IPS-NIHi7 (cell line): ENCODE results near the gene TTC7B.

ENCODE experiments used
- DNase-seq: peaks from one replicate; pipeline ENCODE4 v3.0.0; 2012; ENCODE audit warnings: mixed read lengths; ENCODE audit errors: extremely low spot score

TTC7B gene

GRCh38 chr14:90742252-90742651 lies 74.0 kb downstream of the TTC7B start:
- no peak for DNase-seq

GRCh38 chr14:90741682-90741946 lies 74.6 kb downstream of the TTC7B start:
- DNase-seq, result no peak

- DNase-seq, result no peak
Measured at GRCh38 chr14:90740946-90741681, 75.1 kb downstream of the TTC7B start.

- DNase-seq, result no peak
Measured at GRCh38 chr14:90740081-90740480, 76.1 kb downstream of the TTC7B start.

- DNase-seq, result no peak
Measured at GRCh38 chr14:90739318-90740068, 76.7 kb downstream of the TTC7B start.

- DNase-seq, result no peak
Measured at GRCh38 chr14:90733139-90733808, 83.0 kb downstream of the TTC7B start.

- DNase-seq, result no peak
Measured at GRCh38 chr14:90732718-90733117, 83.5 kb downstream of the TTC7B start.

GRCh38 chr14:90732139-90732538 lies 84.1 kb downstream of the TTC7B start:
- DNase-seq, result no peak

- no peak for DNase-seq
Measured at GRCh38 chr14:90731487-90731886, 84.7 kb downstream of the TTC7B start.

GRCh38 chr14:90730206-90730766 lies 85.9 kb downstream of the TTC7B start:
- no peak for DNase-seq

GRCh38 chr14:90728951-90729350 lies 87.3 kb downstream of the TTC7B start:
- DNase-seq, result no peak

GRCh38 chr14:90727082-90727481 lies 89.1 kb downstream of the TTC7B start:
- DNase-seq, result no peak

GRCh38 chr14:90726656-90727055 lies 89.6 kb downstream of the TTC7B start:
- DNase-seq, result peak; percentile 52

- no peak for DNase-seq
Measured at GRCh38 chr14:90724866-90725265, 91.4 kb downstream of the TTC7B start.

GRCh38 chr14:90722590-90722989 lies 93.6 kb downstream of the TTC7B start:
- no peak for DNase-seq

GRCh38 chr14:90721619-90722305 lies 94.5 kb downstream of the TTC7B start:
- DNase-seq, result no peak

- no peak for DNase-seq
Measured at GRCh38 chr14:90720832-90721231, 95.4 kb downstream of the TTC7B start.

- no peak for DNase-seq
Measured at GRCh38 chr14:90720336-90720735, 95.9 kb downstream of the TTC7B start.

GRCh38 chr14:90717916-90718315 lies 98.3 kb downstream of the TTC7B start:
- no peak for DNase-seq

- DNase-seq, result no peak
Measured at GRCh38 chr14:90715993-90716392, 100.2 kb downstream of the TTC7B start.

GRCh38 chr14:90715495-90715894 lies 100.7 kb downstream of the TTC7B start:
- DNase-seq, result no peak

- DNase-seq, result no peak
Measured at GRCh38 chr14:90714811-90715210, 101.4 kb downstream of the TTC7B start.
